IgD-negative memory B cell (primary cell): ENCODE data around the gene GARIN5A. TPM values are rescaled to one million over a fixed set of nuclear protein-coding genes. Genes with fewer than 3 reads are reported as not detected.
"Not testable (repeated sequence)": the region's sequence is repeated elsewhere in the genome, so short reads cannot be mapped to it uniquely, and the experiment has no call there.

ENCODE experiments used
- H3K27ac Mint-ChIP-seq, 3 donors: one replicate each; pipeline ENCODE4 v1.8.0; 2020 to 2022; ENCODE audit warnings: mild to moderate bottlenecking in 3 of 3, mixed read lengths in 3 of 3, moderate library complexity in 1 of 3
- H3K27me3 Mint-ChIP-seq: one replicate; pipeline ENCODE4 v1.8.0; 2021; ENCODE audit warnings: mixed read lengths
- H3K36me3 Mint-ChIP-seq: one replicate; pipeline ENCODE4 v1.8.0; 2020; ENCODE audit warnings: mild to moderate bottlenecking, mixed read lengths
- H3K4me1 Mint-ChIP-seq, 3 donors: one replicate each; pipeline ENCODE4 v1.8.0; 2020 to 2022; ENCODE audit warnings: mixed read lengths in 3 of 3, mild to moderate bottlenecking in 1 of 3
- H3K4me3 Mint-ChIP-seq, 4 donors: one replicate each; pipeline ENCODE4 v1.8.0; 2020 to 2022; ENCODE audit warnings: mild to moderate bottlenecking in 4 of 4, mixed read lengths in 4 of 4, moderate library complexity in 3 of 4
- H3K9me3 Mint-ChIP-seq, 3 donors: one replicate each; pipeline ENCODE4 v1.8.0; 2020 to 2021; ENCODE audit warnings: mixed read lengths in 3 of 3, mild to moderate bottlenecking in 1 of 3
- polyA plus RNA-seq: library from polyadenylated mRNA; unstranded; fragments of 300-500 nt; fragmentation: Illumina TruSeq; gene quantifications from one replicate; pipeline ENCODE4 v1.2.3, GENCODE V29; 2021

The GARIN5A gene
- polyA plus RNA-seq, 1 donor from 2014 or later = 0.53 TPM

- peaks cover 0 to 5% (median 3%) of the 10 kb centered on the region in 3 donors for H3K4me1 Mint-ChIP-seq
- H3K36me3 Mint-ChIP-seq = no peaks in the 10 kb centered on the region
- H3K9me3 Mint-ChIP-seq = peaks cover 0 to 3% (median 0%) of the 10 kb centered on the region in 3 donors
- no peaks in the 10 kb centered on the region for H3K27me3 Mint-ChIP-seq
- peak overlapping the region in 1 of 3 donors; percentile 23 for H3K27ac Mint-ChIP-seq
- H3K4me3 Mint-ChIP-seq = peak overlapping the region in 1 of 4 donors; percentile 43
Observed at GRCh38 chr19:50450369-50451222, 26.1 kb downstream of the GARIN5A start.

GRCh38 chr19:50449236-50449899, 27.3 kb downstream of the GARIN5A start:
- no peak overlapping the region for H3K4me3 Mint-ChIP-seq
- peaks cover 0 to 3% (median 0%) of the 10 kb centered on the region in 3 donors for H3K9me3 Mint-ChIP-seq
- no peak overlapping the region for H3K27ac Mint-ChIP-seq
- H3K36me3 Mint-ChIP-seq = no peaks in the 10 kb centered on the region
- peaks cover 0 to 5% (median 3%) of the 10 kb centered on the region in 3 donors for H3K4me1 Mint-ChIP-seq
- no peaks in the 10 kb centered on the region for H3K27me3 Mint-ChIP-seq

- Mint-ChIP-seq H3K27ac (peak overlapping the region in 1 of 3 donors; percentile 48), H3K4me3 (no peak overlapping the region), H3K36me3 (no peaks in the 10 kb centered on the region), H3K4me1 (peaks cover 0 to 5% (median 3%) of the 10 kb centered on the region in 3 donors), H3K9me3 (peaks cover 0 to 4% (median 3%) of the 10 kb centered on the region in 3 donors), H3K27me3 (no peaks in the 10 kb centered on the region)
Observed at GRCh38 chr19:50447750-50448149, 28.9 kb downstream of the GARIN5A start.

GRCh38 chr19:50447053-50447452, 29.6 kb downstream of the GARIN5A start:
- peaks cover 0 to 3% (median 2%) of the 10 kb centered on the region in 3 donors for H3K4me1 Mint-ChIP-seq
- H3K27me3 Mint-ChIP-seq = no peaks in the 10 kb centered on the region
- no peaks in the 10 kb centered on the region for H3K36me3 Mint-ChIP-seq

GRCh38 chr19:50444059-50444458, 32.6 kb downstream of the GARIN5A start:
- H3K9me3 Mint-ChIP-seq = peaks cover 0 to 4% (median 0%) of the 10 kb centered on the region in 3 donors
- H3K27ac Mint-ChIP-seq = no peak overlapping the region
- no peak overlapping the region for H3K4me3 Mint-ChIP-seq
- no peaks in the 10 kb centered on the region for H3K36me3 Mint-ChIP-seq
- H3K4me1 Mint-ChIP-seq = peaks cover 0 to 2% (median 0%) of the 10 kb centered on the region in 3 donors
- no peaks in the 10 kb centered on the region for H3K27me3 Mint-ChIP-seq

More at GRCh38 chr19:50447053-50447452, 29.6 kb downstream of the GARIN5A start:
- H3K4me3 Mint-ChIP-seq = no peak overlapping the region
- peaks cover 0 to 4% (median 0%) of the 10 kb centered on the region in 3 donors for H3K9me3 Mint-ChIP-seq
- peak overlapping the region in 1 of 3 donors; percentile 35 for H3K27ac Mint-ChIP-seq

- H3K4me3 Mint-ChIP-seq, H3K36me3 Mint-ChIP-seq, H3K27me3 Mint-ChIP-seq, H3K4me1 Mint-ChIP-seq, H3K27ac Mint-ChIP-seq, H3K9me3 Mint-ChIP-seq: not testable (repeated sequence)
Observed at GRCh38 chr19:50439130-50439529, 37.5 kb downstream of the GARIN5A start.

GRCh38 chr19:50437862-50438449, 38.7 kb downstream of the GARIN5A start:
- no peak overlapping the region for H3K4me3 Mint-ChIP-seq
- peaks cover 12 to 17% (median 17%) of the 10 kb centered on the region in 3 donors for H3K4me1 Mint-ChIP-seq
- H3K27me3 Mint-ChIP-seq = no peaks in the 10 kb centered on the region
- H3K36me3 Mint-ChIP-seq = no peaks in the 10 kb centered on the region
- H3K27ac Mint-ChIP-seq = peak overlapping the region in 1 of 3 donors; percentile 50
- H3K9me3 Mint-ChIP-seq = no peaks in the 10 kb centered on the region

GRCh38 chr19:50435627-50436026, 41.0 kb downstream of the GARIN5A start:
- Mint-ChIP-seq H3K27me3 (no peaks in the 10 kb centered on the region), H3K9me3 (no peaks in the 10 kb centered on the region), H3K4me1 (peaks cover 21 to 29% (median 26%) of the 10 kb centered on the region in 3 donors), H3K36me3 (no peaks in the 10 kb centered on the region), H3K27ac (peak overlapping the region in 1 of 3 donors; percentile 10), H3K4me3 (no peak overlapping the region)

- H3K27ac Mint-ChIP-seq = peak overlapping the region in 1 of 3 donors; percentile 10
- peaks cover 22 to 30% (median 27%) of the 10 kb centered on the region in 3 donors for H3K4me1 Mint-ChIP-seq
- H3K36me3 Mint-ChIP-seq = no peaks in the 10 kb centered on the region
- H3K9me3 Mint-ChIP-seq = no peaks in the 10 kb centered on the region
- H3K27me3 Mint-ChIP-seq = no peaks in the 10 kb centered on the region
- no peak overlapping the region for H3K4me3 Mint-ChIP-seq
Observed at GRCh38 chr19:50435221-50435620, 41.4 kb downstream of the GARIN5A start.

- H3K4me1 Mint-ChIP-seq = peaks cover 25 to 35% (median 32%) of the 10 kb centered on the region in 3 donors
- H3K27me3 Mint-ChIP-seq = no peaks in the 10 kb centered on the region
- peak overlapping the region in 2 of 3 donors; percentile 95 for H3K27ac Mint-ChIP-seq
- H3K9me3 Mint-ChIP-seq = no peaks in the 10 kb centered on the region
- H3K36me3 Mint-ChIP-seq = no peaks in the 10 kb centered on the region
- H3K4me3 Mint-ChIP-seq = peak overlapping the region; percentile 52 to 91 (median 88)
Observed at GRCh38 chr19:50434525-50434924, 42.1 kb downstream of the GARIN5A start.

- Mint-ChIP-seq H3K27me3 (no peaks in the 10 kb centered on the region), H3K9me3 (no peaks in the 10 kb centered on the region), H3K4me3 (peak overlapping the region; percentile 78 to 94 (median 88)), H3K4me1 (peaks cover 30 to 42% (median 37%) of the 10 kb centered on the region in 3 donors), H3K36me3 (no peaks in the 10 kb centered on the region), H3K27ac (peak overlapping the region; percentile 89 to 95 (median 95))
Observed at GRCh38 chr19:50433201-50434180, 43.2 kb downstream of the GARIN5A start.

- Mint-ChIP-seq H3K27ac (peak within 1 kb of the TSS; percentile 97 to 100 (median 100)), H3K4me1 (peaks cover 30 to 44% (median 41%) of the 10 kb centered on the region in 3 donors), H3K36me3 (no peaks in the 10 kb centered on the region), H3K27me3 (no peaks in the 10 kb centered on the region), H3K9me3 (no peaks in the 10 kb centered on the region), H3K4me3 (peak within 1 kb of the TSS; percentile 90 to 96 (median 91))
Observed at GRCh38 chr19:50432221-50433028, 44.2 kb downstream of the GARIN5A start, which contains the start of gene MYBPC2. Gene MYBPC2 (plus strand): TSS chr19:50432892. CDS start chr19:50432954, 62 bp downstream.
